NK-92 treated with Interleukin-12 subunit alpha and Interleukin-12 subunit beta, amount 100 ng/mL, for 24 hours (cell line): Measurements from ENCODE around the gene UNKL.

Experiments
- DNase-seq: peaks from one replicate; lab custom pipeline; 2025; lab: John Stamatoyannopoulos, UW

Gene UNKL

DNA sequence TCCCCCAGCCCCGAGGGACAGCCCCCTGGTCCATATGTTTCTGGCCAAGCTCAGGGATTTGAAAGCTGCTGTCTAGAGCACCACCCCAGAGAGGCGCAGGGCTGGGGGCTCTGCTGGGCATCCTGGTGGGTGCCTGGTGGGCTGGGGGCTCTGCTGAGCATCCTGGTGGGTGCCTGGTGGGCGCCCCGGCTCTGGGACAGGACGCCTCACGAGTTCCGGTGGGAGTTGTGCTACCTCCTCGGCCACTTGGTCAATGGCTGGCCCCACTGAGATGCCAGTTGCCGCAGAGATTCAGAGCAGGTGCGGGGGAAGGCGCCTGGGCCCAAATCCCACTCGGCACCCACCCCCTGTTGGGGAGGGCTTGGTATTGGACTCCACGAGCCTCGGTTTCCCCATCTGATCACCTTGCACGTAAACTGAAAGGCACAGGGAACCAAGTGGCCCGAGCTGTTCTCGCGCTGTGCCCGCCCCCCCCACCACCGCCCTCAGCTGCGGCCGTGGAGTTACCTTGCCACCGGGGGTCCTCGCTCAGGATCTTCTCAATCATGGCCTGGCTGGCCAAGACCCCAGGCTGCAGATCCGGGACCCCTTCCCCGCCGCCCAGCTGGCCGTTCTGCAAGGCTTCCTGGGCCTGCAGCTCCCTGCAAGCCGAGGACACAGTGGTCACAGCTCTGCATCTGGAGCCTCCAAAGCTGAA lies 13.3 kb downstream of the UNKL start:
- DNase-seq: no peak

DNA sequence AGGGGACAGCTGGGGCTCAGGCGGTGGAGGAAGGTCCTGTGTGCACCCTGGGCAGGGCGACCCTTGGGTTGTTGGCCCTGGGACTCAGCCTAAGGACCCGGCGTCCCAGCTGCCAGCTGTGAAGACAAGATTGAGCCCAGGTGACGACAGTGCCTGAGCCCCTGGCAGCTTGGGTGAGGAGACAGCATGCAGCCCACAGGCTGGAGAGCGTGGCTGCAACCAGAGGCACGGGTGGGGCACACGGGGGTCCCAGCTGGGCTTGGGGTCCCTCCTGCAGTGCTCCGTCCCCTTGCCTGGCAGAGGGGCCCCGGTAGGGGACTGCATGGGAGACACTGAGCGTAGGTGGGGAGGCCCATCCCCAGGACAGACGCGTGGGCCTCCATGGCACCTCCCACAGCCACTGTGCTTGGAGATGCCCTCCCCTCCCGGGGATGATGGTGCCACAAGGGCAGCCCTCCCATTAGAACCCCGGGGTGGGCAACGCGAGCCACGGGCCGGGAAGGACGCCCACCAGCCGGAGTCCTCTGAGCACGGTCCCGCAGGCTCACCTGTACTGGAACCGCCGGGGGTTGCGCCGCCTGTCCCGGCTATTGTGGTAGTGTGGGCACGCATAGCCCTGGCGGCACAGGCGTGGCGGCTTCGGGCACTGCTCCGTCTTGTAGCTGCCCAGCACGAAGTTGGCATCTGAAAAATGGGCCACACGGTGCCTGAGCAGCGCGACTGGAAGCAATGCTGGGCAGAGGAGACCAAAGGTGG lies 15.5 kb downstream of the UNKL start:
- no peak for DNase-seq

DNA sequence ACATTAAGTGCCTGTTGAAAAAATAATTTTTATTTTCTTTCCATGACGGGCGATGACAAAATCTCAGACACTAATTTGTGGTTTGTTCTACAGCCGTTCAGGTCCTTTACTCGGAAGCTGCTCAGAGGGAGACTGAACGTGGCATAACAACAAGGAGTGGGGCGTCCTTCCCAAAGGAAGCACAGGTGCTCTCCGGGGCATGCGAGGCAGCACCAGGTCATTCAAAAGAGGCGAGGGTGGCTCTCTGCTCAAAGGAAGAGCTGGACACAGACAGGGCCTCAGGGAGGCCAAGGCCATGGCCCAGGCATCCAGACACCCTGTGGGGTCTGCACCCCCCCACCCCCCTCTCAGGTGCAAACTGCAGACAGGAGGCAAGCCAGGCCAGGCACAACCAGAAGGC lies 16.2 kb downstream of the UNKL start:
- DNase-seq: no peak

DNA sequence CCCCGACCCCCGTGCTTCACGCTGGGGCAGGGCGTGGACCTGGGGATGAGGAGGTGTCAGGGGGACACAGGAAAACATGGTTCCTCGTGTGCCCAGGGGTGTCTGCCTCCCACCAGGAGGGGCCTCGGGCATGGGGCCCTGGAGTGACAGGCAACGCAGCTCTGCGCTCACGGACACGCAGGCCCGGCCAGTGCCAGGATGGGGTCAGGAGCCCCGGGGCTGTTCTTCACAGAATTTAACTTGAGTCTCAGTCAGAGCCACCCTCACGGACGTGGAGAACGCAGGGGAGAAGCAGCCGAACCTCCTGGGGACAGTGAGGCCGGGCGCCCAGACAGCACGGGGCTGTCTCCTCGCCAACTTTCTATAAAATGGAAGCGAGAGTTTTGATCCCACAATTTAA lies 16.7 kb downstream of the UNKL start:
- no peak for DNase-seq

DNA sequence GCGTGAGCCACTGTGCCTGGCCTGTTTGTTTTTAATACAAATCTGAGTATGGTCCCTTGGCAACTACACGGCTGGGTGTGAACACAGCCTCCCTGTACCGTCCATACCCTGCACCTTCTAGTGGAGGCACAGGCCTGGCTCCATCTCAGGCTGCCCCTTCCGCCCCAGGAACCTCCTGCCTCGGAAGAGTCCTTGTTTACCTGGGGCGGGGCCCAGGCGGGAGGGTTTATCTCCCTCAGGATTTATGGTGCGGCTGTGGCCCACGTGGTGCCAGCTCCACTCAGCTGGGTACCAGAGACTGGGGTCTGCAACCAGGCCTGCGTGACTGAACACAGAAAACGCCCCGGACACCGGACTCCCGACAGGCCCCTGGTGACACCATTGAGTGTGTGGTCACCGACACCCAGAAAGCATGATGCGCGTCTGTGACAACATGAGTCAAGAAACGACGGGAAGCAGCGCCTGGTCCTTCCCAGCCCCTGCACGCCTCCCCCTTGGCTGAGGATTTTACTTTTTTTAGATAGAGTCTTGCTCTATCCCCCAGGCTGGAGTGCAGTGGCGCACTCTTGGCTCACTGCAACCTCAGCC lies 19.0 kb downstream of the UNKL start:
- no peak for DNase-seq

DNA sequence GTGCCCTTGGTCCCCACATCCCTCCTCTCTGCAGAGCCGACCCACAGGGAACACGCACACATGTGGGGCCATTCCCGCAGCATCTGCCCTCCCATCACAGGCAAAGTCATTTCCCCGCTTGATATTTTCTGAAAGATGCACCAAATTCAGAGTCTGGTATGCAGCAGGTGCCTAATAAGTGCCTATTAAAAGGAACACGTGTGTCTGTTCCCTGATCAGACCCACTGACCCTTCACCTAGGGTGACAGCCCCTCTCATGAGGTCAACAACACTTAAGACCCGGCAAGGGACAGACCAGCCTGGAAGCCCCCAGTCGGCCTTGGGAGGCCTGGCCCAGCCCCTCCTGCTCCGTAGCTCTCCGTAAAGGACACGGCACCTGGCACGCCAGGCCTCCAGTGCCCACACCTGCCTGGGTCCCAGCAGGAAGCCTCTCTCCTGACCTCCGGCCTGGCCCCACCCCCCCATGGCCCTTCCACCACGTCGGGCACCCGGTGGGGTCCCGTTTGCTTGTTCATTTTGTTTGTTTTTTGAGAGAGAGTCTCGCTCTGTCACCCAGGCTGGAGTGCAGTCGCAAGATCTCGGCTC lies 20.0 kb downstream of the UNKL start:
- no peak for DNase-seq

DNA sequence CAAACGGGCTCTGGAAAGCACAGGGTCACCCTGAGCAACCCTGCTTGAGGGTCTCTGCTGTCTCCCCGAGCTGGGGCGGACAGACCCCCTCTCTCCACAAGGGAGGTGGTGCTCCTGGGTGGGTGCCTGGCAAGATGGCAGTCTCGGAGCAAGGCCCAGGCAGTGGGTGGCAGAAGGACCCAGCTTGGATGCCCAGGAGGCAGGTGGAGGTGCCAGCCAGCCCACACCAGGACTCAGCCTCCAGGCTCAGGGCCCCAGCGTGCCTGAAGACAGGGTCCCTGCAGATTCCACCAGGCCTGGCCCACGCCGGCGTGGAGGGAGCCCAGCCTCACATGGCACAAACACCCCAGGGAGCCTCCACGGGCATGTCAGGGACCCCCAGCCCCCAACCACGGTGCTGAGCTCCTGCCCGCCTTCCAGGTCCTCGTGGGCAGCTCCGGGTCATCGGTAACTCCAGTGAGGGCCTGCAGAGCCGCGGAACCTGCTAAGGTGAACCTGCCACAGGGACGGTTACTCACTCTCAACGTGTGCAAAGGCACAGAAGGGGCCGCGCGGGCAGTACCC lies 20.8 kb downstream of the UNKL start:
- DNase-seq: no peak

DNA sequence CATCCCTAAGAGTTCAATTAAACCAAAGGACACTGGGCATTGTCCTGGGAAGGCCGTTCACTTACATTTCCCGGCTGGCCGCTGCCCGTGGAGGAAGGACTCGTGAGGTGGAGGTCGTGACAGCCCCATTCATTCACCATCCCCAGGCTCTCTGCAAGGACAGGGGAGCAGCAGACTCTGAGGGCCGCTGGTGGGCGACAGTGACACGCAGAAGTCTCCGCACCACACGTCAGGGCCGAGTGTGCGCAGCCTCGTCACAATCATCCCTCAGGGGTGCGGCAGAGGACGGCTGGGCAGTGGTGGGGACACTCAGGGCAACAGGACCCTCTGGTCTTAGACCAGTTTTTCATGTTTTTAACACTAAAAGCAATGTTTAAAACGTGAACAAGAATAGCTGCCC lies 21.7 kb downstream of the UNKL start:
- DNase-seq: no peak

DNA sequence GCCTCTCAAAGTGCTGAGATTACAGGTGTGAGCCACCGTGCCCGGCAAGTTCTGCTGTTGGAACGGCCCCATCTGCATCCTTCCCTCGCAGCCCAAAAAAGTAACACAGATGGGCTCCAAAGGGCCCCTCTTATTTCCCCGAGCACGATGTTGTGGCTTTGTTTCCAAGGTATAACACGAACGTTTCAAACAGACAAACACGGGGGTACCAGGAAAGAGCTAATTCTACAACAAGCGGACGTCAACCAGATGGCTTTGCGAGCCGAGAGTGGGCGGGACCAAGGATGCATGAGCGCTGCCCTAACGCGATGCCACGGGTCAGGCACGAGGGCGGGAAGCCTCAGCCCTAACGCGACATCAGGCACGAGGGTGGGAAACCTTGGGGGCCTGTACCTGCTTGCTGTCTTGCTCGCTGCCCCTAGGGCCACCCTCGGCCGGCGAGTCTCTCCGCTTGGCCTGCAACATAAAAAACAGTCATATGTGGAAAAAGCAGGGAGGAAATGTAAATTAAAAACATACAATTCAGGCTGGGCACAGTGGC lies 24.2 kb downstream of the UNKL start:
- no peak for DNase-seq

DNA sequence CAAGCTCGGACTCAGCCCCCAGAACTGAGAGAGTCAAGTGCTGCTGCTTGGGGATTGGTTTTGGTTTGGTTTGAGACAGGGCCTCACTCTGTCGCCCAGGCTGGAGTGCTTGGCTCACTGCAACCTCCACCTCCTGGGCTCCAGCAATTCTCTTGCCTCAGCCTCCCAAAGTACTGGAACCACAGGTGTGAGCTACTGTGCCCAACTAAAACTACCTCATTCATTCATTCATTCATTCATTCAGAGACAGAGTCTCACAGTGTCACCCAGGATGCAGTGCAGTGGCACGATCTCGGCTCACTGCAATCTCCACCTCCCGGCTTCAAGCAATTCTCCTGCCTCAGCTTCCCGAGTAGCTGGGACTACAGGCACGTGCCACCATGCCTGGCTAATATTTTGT lies 24.7 kb downstream of the UNKL start:
- no peak for DNase-seq

DNA sequence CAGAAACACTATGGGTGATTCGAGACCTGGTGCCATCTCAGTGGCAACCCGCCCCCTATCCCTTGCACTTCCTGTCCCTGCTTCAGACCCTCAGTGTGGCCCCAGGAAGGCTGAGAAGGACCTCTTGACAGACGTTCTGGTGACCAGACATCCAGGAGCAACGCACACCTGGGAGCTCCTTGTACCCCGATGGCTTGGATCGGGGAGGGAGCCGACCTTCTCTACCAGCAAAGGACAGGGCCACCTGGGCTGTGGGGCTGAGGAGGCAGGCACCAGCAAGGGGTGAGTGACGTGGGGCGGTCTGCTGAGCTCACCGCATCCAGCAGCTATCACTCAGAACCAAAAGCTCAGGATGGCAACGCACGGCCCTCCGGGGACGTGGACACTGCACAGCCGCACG lies 27.2 kb downstream of the UNKL start:
- DNase-seq: no peak

DNA sequence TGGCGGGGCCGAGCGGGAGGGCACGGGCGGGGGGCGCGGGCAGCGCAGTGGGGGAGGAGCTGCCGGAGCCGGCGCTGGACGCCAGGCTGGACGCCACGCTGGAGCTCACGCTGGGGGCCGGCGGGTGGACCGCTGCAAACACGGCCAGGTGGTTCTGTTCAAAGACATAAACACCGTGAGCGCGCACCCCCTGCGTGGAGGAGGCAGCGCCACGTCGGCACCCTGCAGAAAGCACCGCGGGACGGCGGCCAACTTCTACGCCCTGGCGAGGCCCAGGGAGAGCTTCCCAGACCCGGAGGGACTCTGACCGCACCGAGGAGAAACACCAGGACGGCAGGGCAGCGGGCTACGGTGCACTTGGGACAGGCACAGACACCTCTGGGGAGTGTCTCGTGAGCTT lies 29.3 kb downstream of the UNKL start:
- no peak for DNase-seq

DNA sequence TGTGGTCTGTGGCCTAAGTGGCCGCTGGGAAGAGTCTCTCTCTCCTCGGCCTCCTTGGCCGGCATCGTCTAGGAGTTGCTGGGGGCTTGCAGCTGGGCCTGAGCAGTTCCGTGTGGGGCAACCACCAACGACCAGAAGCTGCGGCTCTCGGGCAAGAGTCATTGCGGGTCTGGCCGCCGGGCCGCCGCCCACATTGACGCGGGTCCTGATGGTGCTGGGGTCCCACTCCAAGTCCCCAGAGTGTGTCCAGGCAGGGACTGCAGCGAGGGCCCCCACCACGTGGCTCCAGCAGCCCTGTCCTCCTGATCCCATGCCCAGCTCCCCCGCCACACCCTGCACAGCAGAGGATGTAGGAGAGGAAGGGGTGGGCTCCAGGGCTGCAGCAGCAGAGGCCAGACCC lies 30.9 kb downstream of the UNKL start:
- DNase-seq: no peak

DNA sequence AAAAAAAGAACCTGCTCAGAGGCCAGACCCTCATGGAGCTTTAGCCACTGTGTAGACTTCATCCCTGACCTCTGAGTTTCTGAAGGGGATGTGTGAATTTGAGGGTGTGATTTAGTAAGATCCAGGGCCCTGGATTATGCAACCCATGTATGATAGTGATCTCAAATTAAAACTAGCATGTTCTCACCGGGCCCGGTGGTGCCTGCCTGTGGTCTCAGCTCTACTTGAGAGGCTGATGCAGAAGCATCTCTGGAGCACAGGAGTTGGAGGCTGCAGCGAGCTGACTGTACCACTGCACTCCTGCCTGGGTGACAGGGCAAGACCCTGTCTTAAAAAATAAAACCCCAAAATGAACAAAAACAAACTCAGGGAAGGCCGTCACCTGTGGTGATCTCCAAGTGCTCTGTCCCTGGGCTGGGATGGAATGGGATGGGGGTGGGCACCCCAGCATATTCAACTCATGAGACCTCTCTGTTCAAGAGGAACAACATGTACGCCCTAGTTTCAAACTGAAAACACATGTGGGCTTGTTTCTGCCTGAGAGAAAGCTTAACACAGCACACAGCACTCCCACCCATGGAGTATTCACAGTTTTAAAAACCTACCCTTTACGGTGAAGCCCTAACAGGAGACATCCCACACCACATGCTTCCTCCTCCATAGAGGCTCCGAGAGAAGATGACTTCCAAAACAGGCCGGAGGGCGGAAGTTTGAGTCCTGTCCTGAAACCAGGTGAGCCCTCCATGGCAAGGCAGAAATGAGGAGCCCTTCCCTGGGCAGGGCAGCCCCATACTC lies 32.7 kb downstream of the UNKL start:
- no peak for DNase-seq

DNA sequence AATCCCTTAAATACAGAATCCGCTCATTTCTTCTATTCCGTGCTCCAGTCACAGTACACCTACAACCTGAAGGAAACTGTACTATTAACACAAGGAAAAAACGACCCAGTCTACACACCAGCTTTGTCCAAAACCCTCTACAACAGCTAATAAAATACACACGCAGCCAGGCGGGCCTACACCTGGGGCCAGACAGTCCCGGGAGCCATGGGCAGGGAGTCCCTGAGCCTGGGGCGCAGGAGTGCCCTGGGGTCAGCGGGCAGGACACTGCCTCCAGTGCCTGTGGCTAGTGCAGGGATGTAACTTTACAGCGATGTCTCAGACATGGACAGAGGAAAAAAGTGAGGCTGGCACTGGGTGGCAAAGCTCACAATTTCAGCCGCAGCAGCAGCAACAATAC lies 34.3 kb downstream of the UNKL start:
- no peak for DNase-seq

DNA sequence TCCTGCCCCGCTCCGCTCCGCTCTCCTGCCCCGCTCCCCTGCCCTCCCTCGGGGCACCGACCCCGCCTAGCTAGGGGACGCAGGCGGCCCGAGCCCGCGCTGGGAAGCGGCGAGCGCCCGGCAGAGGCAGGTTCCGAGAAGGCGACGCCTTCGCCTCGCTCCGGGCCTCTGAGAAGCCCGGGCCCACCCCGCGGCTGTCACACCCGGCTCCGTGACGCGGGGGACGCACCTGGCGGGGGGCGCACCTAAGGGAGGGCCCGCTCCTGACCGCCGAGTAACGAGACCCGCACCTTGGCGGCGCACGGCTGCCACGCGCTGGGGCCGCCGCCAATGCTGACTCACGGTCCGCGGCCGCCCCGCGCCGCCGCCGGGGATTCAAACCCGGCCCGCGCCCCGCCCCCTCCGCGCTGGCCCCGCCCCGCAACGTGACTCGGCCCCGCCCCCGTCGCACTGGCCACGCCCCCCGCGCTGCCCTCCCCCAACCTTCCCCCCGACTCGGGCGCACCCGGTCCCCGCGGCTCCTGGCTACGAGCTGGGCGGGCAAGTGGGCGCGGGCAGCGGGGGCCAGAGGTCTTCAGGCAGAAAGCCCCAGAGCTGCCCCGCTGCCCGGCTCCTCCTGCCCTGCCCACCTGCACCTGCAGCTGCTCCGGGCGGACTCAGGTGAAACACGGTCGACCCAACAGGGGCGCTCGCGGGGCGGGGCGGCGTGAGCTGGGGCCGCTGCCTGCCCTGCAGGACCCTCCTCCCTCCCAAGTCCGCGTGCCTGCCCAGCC lies 35.0 kb downstream of the UNKL start:
- DNase-seq: no peak

DNA sequence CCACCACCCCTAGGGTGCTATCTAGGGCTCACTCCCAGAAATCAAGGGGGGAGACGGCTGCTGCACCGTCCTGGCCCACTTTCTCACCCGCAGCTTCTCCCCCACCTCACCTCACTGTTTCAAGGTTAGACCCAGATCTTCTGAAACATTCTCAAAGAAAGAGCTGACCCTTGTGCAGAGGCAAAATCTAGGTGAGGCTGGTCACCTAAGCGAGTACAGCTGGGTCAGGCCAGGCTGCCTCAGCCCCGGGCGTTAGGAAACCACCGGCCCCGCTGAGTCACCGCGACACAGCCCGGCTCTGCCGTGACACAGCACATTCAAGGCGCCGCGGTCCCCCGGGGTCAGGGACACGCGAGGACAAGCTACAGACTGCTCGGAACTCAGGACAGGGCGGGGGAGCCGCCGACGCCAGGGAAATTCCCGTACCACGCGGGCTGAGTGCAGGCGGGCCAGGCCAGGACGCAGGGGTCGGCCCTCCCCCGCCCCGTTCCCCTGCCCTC lies 35.6 kb downstream of the UNKL start:
- no peak for DNase-seq

DNA sequence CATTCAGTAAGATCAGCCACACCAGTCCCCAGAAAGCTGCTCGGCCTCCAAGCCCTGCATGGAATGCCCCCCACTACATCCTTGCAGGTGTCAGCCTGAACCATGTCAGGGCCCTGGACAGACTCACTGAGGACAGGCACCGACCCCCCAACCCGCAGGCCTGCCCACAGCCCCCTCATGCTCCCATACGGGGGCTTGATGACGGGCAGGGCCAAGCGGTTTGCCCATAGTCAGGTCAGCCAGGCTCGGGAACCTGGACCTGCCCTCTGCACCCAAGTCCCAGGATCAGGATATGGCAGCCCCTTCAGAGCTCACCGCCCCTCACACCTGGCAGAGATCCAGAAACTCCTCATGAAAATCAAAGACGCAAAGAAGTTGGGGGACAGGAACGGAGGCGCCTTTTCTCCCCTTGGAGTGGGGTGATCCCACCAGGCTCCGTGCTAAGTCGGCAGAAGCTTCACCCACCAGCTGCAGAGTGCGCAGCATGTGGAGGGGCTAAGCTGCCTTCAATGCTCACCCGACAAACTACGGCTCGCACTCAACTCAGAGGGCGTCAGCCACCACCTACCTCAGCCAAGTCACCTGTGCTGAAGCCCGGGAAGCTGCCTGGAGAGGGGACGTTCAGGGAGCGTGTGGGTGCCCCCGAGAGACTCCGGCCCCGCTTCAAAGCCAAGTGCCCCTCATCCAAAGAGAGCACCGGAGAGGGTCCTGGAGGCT lies 36.3 kb downstream of the UNKL start:
- no peak for DNase-seq

DNA sequence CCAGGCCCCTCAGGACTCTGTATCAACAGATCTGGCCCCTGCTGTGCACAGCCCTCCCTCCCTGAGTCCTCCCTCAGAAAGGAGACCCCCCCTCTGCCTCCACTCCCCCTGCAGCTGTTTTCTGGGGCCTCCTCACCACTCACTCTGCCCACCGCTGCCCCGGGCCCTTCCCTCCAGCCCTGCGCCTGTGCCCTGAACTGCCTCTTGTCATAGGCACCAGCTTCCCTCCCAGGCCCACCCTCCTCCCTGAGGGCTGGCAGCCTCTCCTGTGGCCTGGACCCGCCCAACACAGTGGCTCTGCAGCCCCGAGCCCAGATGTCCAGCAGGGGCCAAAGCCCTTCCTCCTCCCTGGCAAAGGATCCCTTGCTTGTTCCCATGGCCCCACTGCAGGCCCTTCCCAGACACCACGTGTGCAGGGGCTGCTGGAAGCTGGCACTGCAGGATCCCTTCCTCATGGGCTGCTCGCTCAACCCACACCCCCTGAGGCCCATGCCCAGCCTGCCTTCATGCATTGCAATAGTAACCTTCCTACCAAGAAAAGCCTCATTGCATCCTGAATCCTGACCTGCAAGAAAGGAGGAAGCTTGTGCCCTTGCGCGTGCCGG lies 37.0 kb downstream of the UNKL start:
- DNase-seq: no peak
